ENCODE measurements around the gene BORCS5.
A peak's percentile ranks its signal among the peaks of the same experiment; 100 is the strongest.
"Not testable (repeated sequence)": the region's sequence is repeated elsewhere in the genome, so short reads cannot be mapped to it uniquely, and the experiment has no call there.

Gene BORCS5

DNA sequence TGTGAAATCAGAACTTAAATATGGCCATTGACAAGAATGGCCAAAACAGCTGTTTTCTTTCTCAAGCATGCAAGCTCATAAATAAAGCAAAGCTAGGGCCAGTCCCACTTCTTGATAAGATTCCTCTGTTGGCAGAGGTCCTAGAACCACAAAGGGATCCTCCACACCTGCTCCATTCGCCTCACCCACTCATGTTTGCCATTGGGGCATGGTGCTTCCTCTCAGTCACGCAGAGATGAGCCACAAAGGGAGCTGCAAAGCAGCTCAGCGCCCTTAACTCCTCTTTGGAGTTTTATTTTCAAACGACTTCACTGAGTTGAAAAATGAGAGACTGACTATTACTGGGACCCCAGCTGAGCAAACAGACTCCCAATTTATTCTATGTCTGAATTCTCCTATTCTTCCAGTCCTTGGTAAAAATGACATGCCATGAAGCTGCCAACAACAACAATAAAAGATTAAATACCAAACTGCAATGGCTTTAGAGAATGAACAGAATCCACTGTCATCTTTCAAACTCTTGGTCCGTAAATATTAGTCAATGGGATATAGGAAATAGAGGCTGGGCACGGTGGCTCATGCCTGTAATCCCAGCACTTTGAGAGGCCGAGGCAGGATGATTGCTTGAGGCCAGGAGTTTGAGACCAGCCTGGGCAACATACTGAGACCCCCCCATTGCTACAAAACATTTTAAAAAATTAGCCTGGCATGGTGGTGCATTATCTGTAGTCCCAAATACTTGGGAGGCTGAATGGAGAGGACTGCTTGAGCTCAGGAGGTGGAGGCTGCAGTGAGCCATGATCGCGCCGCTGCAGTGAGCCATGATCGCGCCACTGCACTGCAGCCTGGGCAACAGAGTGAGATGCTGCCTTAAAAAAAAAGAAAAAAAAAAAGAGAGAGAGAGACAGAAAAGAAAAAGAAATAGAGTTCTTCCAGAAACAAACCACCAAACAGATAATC lies 23.2 kb upstream of the BORCS5 start:
- Histone ChIP-seq H3K4me1 (ENCODE audit: control insufficient read depth, insufficient read depth, low read length) (peaks cover 3% of the 10 kb centered on the region), H3K9ac (ENCODE audit: low read length) (no peak overlapping the region), H3K36me3 (ENCODE audit: control insufficient read depth, insufficient read depth, low read length, severe bottlenecking) (no peaks in the 10 kb centered on the region), H3K4me3 (ENCODE audit: low read length) (no peak overlapping the region), H3K9me3 (ENCODE audit: control insufficient read depth, low read length) (no peaks in the 10 kb centered on the region), H3K27me3 (replicated peaks; ENCODE audit: control insufficient read depth, insufficient read depth, low read length) (no peaks in the 10 kb centered on the region)
- DNase-seq (ENCODE audit: low read depth): no peak

DNA sequence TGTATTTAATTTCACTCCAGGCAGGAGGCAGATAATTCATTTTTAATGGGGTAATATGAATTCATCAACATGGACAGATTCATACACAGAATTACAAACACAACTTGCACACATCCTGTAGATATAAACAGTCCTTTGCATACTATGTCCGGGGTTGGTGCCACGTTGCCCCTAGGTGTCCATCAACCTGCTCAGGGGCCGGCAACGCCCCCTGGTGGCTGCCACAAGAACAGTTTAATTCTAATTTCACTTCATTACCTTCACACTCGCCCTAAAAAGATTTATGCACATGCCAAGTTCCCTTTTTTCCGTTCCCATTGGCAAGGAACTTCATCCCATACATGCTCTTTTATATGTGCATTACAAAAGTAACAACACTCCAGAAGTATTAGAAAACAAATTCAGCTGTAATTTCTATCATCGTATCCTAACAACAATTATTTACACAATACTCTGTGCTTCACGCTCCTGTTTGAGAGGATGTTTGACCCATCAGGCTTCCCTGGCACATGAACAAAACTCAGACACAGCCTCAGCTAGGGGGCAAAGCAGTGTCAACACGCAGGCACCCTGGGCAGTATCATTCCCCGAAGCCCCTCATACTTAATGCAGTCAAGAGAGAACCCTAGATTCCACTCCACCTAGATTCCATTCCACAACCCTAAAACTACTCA lies 22.4 kb upstream of the BORCS5 start:
- peak; percentile 58 for DNase-seq (ENCODE audit: low read depth)
- no peaks in the 10 kb centered on the region for H3K4me1 ChIP-seq (ENCODE audit: control insufficient read depth, insufficient read depth, low read length)
- no peak overlapping the region for H3K9ac ChIP-seq (ENCODE audit: low read length)
- H3K27me3 ChIP-seq (replicated peaks; ENCODE audit: control insufficient read depth, insufficient read depth, low read length): no peaks in the 10 kb centered on the region
- no peaks in the 10 kb centered on the region for H3K9me3 ChIP-seq (ENCODE audit: control insufficient read depth, low read length)
- no peak overlapping the region for H3K4me3 ChIP-seq (ENCODE audit: low read length)
- no peaks in the 10 kb centered on the region for H3K36me3 ChIP-seq (ENCODE audit: control insufficient read depth, insufficient read depth, low read length, severe bottlenecking)

GRCh38 chr12:12336049-12336411 lies 20.8 kb upstream of the BORCS5 start:
- Histone ChIP-seq H3K27me3 (replicated peaks; ENCODE audit: control insufficient read depth, insufficient read depth, low read length) (no peaks in the 10 kb centered on the region), H3K9me3 (ENCODE audit: control insufficient read depth, low read length) (no peaks in the 10 kb centered on the region), H3K9ac (ENCODE audit: low read length) (no peak overlapping the region), H3K4me3 (ENCODE audit: low read length) (no peak overlapping the region), H3K36me3 (ENCODE audit: control insufficient read depth, insufficient read depth, low read length, severe bottlenecking) (no peaks in the 10 kb centered on the region), H3K4me1 (ENCODE audit: control insufficient read depth, insufficient read depth, low read length) (no peaks in the 10 kb centered on the region)
- peak; percentile 42 for DNase-seq (ENCODE audit: low read depth)

DNA sequence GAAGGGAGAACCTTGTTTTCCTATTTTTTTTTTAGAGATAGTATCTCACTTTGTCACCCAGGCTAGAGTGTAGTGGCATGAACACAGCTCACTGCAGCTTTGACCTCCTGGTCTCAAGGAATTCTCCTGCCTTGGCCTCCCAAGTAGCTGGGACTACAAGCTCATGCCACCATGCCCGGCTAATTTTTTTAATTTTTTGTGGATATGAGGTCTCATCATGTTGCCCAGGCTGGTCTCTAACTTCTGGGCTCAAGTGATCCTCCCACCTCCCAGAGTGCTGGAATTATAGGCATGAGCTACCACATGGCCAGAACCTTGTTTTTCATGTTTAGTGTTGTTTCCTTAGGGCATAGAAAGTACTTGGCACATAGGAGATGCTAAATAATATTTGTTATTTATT lies 20.4 kb upstream of the BORCS5 start:
- DNase-seq (ENCODE audit: low read depth): no peak
- Histone ChIP-seq H3K9me3 (ENCODE audit: control insufficient read depth, low read length) (no peaks in the 10 kb centered on the region), H3K36me3 (ENCODE audit: control insufficient read depth, insufficient read depth, low read length, severe bottlenecking) (no peaks in the 10 kb centered on the region), H3K27me3 (replicated peaks; ENCODE audit: control insufficient read depth, insufficient read depth, low read length) (no peaks in the 10 kb centered on the region), H3K9ac (ENCODE audit: low read length) (no peak overlapping the region), H3K4me3 (ENCODE audit: low read length) (no peak overlapping the region), H3K4me1 (ENCODE audit: control insufficient read depth, insufficient read depth, low read length) (no peaks in the 10 kb centered on the region)

DNA sequence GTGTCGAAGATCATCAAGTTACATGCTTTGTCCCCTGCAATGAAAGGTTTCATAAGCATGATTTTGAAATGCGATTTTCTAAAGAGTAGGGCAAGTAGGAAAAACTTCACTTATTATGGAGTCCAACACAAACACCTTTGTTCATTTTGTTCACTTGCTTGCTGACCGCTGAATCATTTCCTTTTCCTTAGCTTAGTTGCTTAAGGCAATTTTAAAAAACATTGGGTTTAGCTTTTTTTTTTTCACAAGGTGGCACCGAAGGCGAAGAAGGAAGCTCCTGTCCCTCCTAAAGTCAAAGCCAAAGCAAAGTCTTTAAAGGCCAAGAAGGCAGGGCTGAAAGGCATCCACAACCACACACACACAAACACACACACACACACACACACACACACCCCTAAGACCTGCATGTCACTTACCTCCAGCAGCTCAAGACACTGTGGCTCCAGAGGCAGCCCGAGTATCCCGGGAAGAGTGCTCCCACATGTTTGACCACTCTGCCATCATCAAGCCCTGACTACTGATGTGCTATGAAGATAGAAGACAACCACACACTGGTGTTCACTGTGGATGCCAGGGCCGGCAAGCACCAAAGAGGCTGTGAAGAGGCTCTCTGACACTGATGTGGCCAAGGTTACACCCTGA lies 18.2 kb upstream of the BORCS5 start:
- peak; percentile 33 for DNase-seq (ENCODE audit: low read depth)
- Histone ChIP-seq H3K27me3 (replicated peaks; ENCODE audit: control insufficient read depth, insufficient read depth, low read length) (no peaks in the 10 kb centered on the region), H3K9me3 (ENCODE audit: control insufficient read depth, low read length) (no peaks in the 10 kb centered on the region), H3K36me3 (ENCODE audit: control insufficient read depth, insufficient read depth, low read length, severe bottlenecking) (no peaks in the 10 kb centered on the region), H3K4me1 (ENCODE audit: control insufficient read depth, insufficient read depth, low read length) (no peaks in the 10 kb centered on the region), H3K9ac (ENCODE audit: low read length) (no peak overlapping the region), H3K4me3 (ENCODE audit: low read length) (no peak overlapping the region)

DNA sequence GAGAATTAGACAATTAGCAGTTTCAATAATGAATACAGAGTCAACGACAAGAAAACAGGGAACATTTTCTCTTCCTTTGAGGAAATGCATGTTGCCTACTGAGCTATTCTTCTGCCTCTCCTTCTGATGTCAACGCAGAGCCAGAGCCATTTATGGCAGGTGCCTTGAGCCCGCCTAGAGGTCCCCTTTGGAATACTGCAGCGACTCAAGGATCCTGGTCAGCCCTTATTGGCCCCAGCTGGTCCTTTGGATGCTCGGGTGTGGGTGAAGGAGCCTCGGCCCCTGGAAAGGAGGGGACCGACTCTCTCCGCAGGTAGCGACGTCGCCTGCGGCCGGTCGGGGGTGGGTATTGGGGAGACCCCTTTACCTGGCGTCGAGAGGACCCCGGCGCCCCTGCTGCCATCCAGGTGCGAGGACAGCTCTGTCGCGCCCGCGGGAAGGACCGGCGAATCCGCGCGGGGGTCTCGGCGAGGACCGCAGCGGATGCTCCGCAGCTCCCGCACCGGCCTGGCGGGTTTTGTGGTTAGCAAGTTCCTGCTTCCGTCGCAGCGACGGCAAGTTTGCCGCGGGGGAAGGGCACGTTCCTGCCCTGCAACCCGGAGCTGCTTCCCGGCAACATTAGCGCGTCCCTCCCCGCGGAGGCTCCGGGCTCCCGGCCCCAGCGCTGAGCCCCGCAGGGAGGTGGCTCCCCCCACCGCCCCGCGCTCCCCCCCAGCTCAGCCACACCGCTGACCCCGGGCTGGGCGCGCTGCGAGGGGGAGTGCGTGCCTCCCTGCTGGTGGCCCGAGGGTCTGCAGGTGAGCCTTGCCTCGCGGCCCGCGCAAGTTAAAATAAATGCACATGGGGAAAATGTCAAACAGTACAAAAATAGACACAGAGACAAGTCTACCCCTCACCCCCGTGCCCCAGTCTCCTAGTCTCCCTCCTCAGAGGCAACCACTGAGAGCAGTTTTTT lies 6.9 kb upstream of the BORCS5 start, which contains the start of gene MANSC1:
MANSC1 (minus strand) TSS at position 532 of the 955 bp plus-strand sequence. CDS start 6,928 bp downstream, outside the sequence.
- Histone ChIP-seq H3K4me3 (ENCODE audit: low read length) (peak within 1 kb of the TSS; percentile 87), H3K4me1 (ENCODE audit: control insufficient read depth, insufficient read depth, low read length) (no peaks in the 10 kb centered on the region), H3K9me3 (ENCODE audit: control insufficient read depth, low read length) (no peaks in the 10 kb centered on the region), H3K36me3 (ENCODE audit: control insufficient read depth, insufficient read depth, low read length, severe bottlenecking) (no peaks in the 10 kb centered on the region), H3K27me3 (replicated peaks; ENCODE audit: control insufficient read depth, insufficient read depth, low read length) (no peaks in the 10 kb centered on the region), H3K9ac (ENCODE audit: low read length) (peak within 1 kb of the TSS; percentile 78)
- DNase-seq (ENCODE audit: low read depth): peak; percentile 66

DNA sequence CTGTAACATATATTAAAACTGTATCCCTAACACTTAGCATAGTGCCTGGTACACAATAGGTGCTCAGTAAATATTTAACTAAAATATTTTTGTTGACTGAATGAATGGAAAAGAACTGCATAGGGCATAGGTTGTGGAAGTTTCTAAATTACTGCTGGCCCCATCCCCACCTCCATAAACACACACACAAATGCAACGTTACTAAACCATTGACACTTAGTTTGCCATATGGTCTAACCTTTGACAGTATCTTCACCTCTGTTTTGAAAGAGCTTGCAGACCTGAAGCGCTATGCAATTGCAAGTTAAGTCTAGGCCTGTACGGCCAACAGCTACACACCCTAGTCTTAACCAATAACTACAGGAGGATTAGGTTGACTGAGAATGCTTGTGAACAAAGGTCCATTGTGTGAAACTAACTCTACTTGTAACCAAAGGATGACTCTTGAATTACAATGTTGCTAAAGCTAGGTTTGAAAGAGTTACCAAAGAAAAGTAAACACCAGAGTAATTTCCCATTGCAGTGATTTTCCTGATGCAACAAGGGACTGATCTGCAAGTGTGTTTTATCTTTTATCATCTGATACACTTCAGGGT lies 5.9 kb upstream of the BORCS5 start:
- Histone ChIP-seq H3K27me3 (replicated peaks; ENCODE audit: control insufficient read depth, insufficient read depth, low read length) (no peaks in the 10 kb centered on the region), H3K36me3 (ENCODE audit: control insufficient read depth, insufficient read depth, low read length, severe bottlenecking) (no peaks in the 10 kb centered on the region), H3K9me3 (ENCODE audit: control insufficient read depth, low read length) (no peaks in the 10 kb centered on the region), H3K4me1 (ENCODE audit: control insufficient read depth, insufficient read depth, low read length) (no peaks in the 10 kb centered on the region), H3K9ac (ENCODE audit: low read length) (no peak overlapping the region), H3K4me3 (ENCODE audit: low read length) (peak overlapping the region; percentile 87)
- no peak for DNase-seq (ENCODE audit: low read depth)

- H3K4me1 ChIP-seq (ENCODE audit: control insufficient read depth, insufficient read depth, low read length); H3K4me3 ChIP-seq (ENCODE audit: low read length); H3K9ac ChIP-seq (ENCODE audit: low read length); DNase-seq (ENCODE audit: low read depth); H3K27me3 ChIP-seq (replicated peaks; ENCODE audit: control insufficient read depth, insufficient read depth, low read length); H3K9me3 ChIP-seq (ENCODE audit: control insufficient read depth, low read length); H3K36me3 ChIP-seq (ENCODE audit: control insufficient read depth, insufficient read depth, low read length, severe bottlenecking): not testable (repeated sequence)
Measured at GRCh38 chr12:12351468-12352185, 5.3 kb upstream of the BORCS5 start.

DNA sequence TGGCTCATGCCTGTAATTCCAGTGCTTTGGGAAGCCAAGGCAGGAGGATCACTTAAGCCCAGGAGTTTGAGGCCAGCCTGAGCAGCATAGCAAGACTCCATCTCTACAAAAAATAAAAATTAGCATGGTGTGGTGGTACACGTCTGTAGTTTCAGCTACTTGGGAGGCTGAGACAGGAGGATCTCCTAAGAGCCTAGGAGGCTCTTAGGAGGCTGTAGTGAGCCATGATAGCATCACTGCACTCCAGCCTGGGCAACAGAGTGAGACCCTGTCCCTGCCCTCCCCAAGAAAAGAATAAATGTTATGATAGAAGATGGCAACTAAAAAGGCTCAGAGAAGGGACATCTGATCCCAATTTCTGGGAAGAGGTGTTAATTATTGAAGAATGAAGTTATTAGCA lies 3.6 kb upstream of the BORCS5 start:
- no peak overlapping the region for H3K9ac ChIP-seq (ENCODE audit: low read length)
- H3K27me3 ChIP-seq (replicated peaks; ENCODE audit: control insufficient read depth, insufficient read depth, low read length): no peaks in the 10 kb centered on the region
- no peaks in the 10 kb centered on the region for H3K9me3 ChIP-seq (ENCODE audit: control insufficient read depth, low read length)
- no peaks in the 10 kb centered on the region for H3K36me3 ChIP-seq (ENCODE audit: control insufficient read depth, insufficient read depth, low read length, severe bottlenecking)
- peaks cover 8% of the 10 kb centered on the region for H3K4me1 ChIP-seq (ENCODE audit: control insufficient read depth, insufficient read depth, low read length)
- DNase-seq (ENCODE audit: low read depth): no peak
- no peak overlapping the region for H3K4me3 ChIP-seq (ENCODE audit: low read length)

DNA sequence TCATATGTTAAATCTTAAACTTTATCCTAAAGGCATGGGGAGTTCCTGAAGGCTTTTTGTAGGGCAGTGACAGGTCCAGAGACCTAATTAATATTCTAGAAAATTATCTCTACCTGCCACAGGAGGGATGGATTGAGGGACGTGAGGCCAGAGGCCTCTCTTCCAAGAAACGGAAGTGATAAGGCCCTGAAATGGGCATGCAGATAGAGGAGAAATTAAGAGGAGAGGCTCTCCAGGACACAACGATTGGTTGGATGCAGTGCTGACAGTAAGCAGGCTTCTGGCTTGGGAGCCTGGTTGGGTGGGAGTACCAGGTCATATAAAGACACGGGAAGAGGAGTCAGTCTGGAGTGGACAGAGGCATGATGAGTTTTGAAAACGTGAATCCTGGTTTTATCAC lies 3.1 kb upstream of the BORCS5 start:
- Histone ChIP-seq H3K27me3 (replicated peaks; ENCODE audit: control insufficient read depth, insufficient read depth, low read length) (no peaks in the 10 kb centered on the region), H3K36me3 (ENCODE audit: control insufficient read depth, insufficient read depth, low read length, severe bottlenecking) (no peaks in the 10 kb centered on the region), H3K9ac (ENCODE audit: low read length) (no peak overlapping the region), H3K4me1 (ENCODE audit: control insufficient read depth, insufficient read depth, low read length) (peaks cover 12% of the 10 kb centered on the region), H3K9me3 (ENCODE audit: control insufficient read depth, low read length) (no peaks in the 10 kb centered on the region), H3K4me3 (ENCODE audit: low read length) (no peak overlapping the region)
- DNase-seq (ENCODE audit: low read depth): no peak
